Measurements from ENCODE around the gene AMBRA1. TPM values are rescaled to one million over a fixed set of nuclear protein-coding genes. Genes with fewer than 3 reads are reported as not detected.

Gene AMBRA1
- polyA plus RNA-seq, 1 of the 3 experiments (the other 2 are of a cell fraction): 10.4 TPM

DNA sequence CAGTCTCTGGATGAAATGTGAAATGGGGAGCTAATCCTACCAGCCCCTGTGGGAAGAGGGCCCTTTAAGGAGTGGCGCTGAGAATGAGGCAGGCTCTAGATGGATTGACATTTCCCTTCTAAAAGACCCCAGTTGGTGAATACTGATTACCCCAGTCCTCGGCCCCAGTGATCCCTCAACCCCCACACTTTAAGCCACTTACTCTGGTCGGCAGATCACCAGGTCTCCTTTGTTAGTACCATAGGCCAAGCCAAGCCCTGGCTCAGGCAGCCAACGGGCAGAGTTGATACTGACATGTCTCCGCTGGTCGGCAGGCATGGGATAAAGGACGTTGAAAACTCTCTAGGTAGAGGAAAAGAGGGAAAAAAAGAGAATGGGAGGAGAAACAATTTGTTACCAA is 176.1 kb downstream of the AMBRA1 start:
- Histone ChIP-seq H3K4me1 (ENCODE audit: control insufficient read depth in 1 of 2, insufficient read depth in 2 of 2, low read depth in 1 of 2, low read length in 1 of 2) (peaks cover 3 to 10% of the 10 kb centered on the region in 2 experiments; a peak in 2 of 4 replicates), H3K9me2 (no peaks in the 10 kb centered on the region), H3K9ac (no peak overlapping the region), H3K4me2 (no peak overlapping the region), H3K79me2 (ENCODE audit: insufficient read depth) (no peaks in the 10 kb centered on the region), H3K4me3 (ENCODE audit: low read depth in 2 of 2, low read length in 1 of 2) (no peak overlapping the region), H2AFZ (ENCODE audit: low read depth) (no peak overlapping the region), H4K20me1 (ENCODE audit: insufficient read depth) (no peaks in the 10 kb centered on the region), H3K9me3 (no peaks in the 10 kb centered on the region), H3K27me3 (ENCODE audit: insufficient read depth) (no peaks in the 10 kb centered on the region), H3F3A (replicated peaks; ENCODE audit: insufficient read depth) (no peaks in the 10 kb centered on the region), H3K36me3 (replicated peaks in 1 of 2; ENCODE audit: control insufficient read depth in 1 of 2, insufficient read depth in 2 of 2, low read length in 1 of 2) (peaks cover 11 to 45% of the 10 kb centered on the region in 2 experiments), H3K27ac (ENCODE audit: low read depth in 2 of 2, low read length in 1 of 2) (no peak overlapping the region)
- WGBS (ENCODE audit: low lambda C conversion rate): 95% methylated on average over 7 of the region's 7 CpGs
- TF ChIP-seq, protein P1, sequence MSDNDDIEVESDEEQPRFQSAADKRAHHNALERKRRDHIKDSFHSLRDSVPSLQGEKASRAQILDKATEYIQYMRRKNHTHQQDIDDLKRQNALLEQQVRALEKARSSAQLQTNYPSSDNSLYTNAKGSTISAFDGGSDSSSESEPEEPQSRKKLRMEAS (IDR thresholded peaks at IDR 0.05; ENCODE audit: low read depth): no peak
- TF ChIP-seq TCF12 (IDR thresholded peaks at IDR 0.05): no peak
- no peak for TF ChIP-seq EZH2phosphoT487 (IDR thresholded peaks at IDR 0.05; ENCODE audit: borderline replicate concordance, low read depth)
- TF ChIP-seq, protein P2, sequence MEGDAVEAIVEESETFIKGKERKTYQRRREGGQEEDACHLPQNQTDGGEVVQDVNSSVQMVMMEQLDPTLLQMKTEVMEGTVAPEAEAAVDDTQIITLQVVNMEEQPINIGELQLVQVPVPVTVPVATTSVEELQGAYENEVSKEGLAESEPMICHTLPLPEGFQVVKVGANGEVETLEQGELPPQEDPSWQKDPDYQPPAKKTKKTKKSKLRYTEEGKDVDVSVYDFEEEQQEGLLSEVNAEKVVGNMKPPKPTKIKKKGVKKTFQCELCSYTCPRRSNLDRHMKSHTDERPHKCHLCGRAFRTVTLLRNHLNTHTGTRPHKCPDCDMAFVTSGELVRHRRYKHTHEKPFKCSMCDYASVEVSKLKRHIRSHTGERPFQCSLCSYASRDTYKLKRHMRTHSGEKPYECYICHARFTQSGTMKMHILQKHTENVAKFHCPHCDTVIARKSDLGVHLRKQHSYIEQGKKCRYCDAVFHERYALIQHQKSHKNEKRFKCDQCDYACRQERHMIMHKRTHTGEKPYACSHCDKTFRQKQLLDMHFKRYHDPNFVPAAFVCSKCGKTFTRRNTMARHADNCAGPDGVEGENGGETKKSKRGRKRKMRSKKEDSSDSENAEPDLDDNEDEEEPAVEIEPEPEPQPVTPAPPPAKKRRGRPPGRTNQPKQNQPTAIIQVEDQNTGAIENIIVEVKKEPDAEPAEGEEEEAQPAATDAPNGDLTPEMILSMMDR (IDR thresholded peaks at IDR 0.05): no peak
- TF ChIP-seq SMC3 (IDR thresholded peaks at IDR 0.05; ENCODE audit: low read depth, low read length): no peak
- TF ChIP-seq, protein P3, sequence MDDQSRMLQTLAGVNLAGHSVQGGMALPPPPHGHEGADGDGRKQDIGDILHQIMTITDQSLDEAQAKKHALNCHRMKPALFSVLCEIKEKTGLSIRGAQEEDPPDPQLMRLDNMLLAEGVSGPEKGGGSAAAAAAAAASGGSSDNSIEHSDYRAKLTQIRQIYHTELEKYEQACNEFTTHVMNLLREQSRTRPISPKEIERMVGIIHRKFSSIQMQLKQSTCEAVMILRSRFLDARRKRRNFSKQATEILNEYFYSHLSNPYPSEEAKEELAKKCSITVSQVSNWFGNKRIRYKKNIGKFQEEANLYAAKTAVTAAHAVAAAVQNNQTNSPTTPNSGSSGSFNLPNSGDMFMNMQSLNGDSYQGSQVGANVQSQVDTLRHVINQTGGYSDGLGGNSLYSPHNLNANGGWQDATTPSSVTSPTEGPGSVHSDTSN (IDR thresholded peaks at IDR 0.05): no peak
- TF ChIP-seq NRF1 (IDR thresholded peaks at IDR 0.05; ENCODE audit: low read depth, low read length): no peak
- TF ChIP-seq MXI1 (IDR thresholded peaks at IDR 0.05; ENCODE audit: low read depth, low read length): no peak
- TF ChIP-seq SIN3A (IDR thresholded peaks at IDR 0.05; ENCODE audit: borderline replicate concordance, low read depth, low read length): no peak
- no peak for TF ChIP-seq RCOR1 (IDR thresholded peaks at IDR 0.05; ENCODE audit: low read length)
- TF ChIP-seq, protein P4, sequence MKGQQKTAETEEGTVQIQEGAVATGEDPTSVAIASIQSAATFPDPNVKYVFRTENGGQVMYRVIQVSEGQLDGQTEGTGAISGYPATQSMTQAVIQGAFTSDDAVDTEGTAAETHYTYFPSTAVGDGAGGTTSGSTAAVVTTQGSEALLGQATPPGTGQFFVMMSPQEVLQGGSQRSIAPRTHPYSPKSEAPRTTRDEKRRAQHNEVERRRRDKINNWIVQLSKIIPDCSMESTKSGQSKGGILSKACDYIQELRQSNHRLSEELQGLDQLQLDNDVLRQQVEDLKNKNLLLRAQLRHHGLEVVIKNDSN (IDR thresholded peaks at IDR 0.05; ENCODE audit: borderline replicate concordance, low read depth): no peak
- no peak for TF ChIP-seq FOXJ3 (CRISPR knock-in tag; IDR thresholded peaks at IDR 0.05)
- no peak for TF ChIP-seq MEF2A (IDR thresholded peaks at IDR 0.05; ENCODE audit: borderline replicate concordance, low read depth)
- TF ChIP-seq, protein P5, sequence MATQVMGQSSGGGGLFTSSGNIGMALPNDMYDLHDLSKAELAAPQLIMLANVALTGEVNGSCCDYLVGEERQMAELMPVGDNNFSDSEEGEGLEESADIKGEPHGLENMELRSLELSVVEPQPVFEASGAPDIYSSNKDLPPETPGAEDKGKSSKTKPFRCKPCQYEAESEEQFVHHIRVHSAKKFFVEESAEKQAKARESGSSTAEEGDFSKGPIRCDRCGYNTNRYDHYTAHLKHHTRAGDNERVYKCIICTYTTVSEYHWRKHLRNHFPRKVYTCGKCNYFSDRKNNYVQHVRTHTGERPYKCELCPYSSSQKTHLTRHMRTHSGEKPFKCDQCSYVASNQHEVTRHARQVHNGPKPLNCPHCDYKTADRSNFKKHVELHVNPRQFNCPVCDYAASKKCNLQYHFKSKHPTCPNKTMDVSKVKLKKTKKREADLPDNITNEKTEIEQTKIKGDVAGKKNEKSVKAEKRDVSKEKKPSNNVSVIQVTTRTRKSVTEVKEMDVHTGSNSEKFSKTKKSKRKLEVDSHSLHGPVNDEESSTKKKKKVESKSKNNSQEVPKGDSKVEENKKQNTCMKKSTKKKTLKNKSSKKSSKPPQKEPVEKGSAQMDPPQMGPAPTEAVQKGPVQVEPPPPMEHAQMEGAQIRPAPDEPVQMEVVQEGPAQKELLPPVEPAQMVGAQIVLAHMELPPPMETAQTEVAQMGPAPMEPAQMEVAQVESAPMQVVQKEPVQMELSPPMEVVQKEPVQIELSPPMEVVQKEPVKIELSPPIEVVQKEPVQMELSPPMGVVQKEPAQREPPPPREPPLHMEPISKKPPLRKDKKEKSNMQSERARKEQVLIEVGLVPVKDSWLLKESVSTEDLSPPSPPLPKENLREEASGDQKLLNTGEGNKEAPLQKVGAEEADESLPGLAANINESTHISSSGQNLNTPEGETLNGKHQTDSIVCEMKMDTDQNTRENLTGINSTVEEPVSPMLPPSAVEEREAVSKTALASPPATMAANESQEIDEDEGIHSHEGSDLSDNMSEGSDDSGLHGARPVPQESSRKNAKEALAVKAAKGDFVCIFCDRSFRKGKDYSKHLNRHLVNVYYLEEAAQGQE (IDR thresholded peaks at IDR 0.05; ENCODE audit: low read depth, low read length): no peak
- TF ChIP-seq, protein P6, sequence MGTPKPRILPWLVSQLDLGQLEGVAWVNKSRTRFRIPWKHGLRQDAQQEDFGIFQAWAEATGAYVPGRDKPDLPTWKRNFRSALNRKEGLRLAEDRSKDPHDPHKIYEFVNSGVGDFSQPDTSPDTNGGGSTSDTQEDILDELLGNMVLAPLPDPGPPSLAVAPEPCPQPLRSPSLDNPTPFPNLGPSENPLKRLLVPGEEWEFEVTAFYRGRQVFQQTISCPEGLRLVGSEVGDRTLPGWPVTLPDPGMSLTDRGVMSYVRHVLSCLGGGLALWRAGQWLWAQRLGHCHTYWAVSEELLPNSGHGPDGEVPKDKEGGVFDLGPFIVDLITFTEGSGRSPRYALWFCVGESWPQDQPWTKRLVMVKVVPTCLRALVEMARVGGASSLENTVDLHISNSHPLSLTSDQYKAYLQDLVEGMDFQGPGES (IDR thresholded peaks at IDR 0.05; ENCODE audit: low read depth, low read length): no peak
- TF ChIP-seq ELF1 (IDR thresholded peaks at IDR 0.05): no peak
- no peak for TF ChIP-seq EP300 (IDR thresholded peaks at IDR 0.05; ENCODE audit: borderline replicate concordance in 1 of 2, low read depth in 1 of 2, low read length in 1 of 2)
- no peak for TF ChIP-seq FOXM1 (IDR thresholded peaks at IDR 0.05; ENCODE audit: low read depth)
- POLR2A ChIA-PET: interaction anchor here (0.6 kb wide), 1 partner anchor 9 kb away, joined by 3 read pairs; no protein-coding TSS in a partner anchor
- CTCF ChIA-PET: interaction anchor here (2.0 kb wide), 1 partner anchor 28 kb away, joined by 9 read pairs; no protein-coding TSS in a partner anchor
- DNase-seq: no peak
